Neuron (in vitro differentiated cells): Measurements from ENCODE around the gene DDX31.

Experiments used
- H2AFZ ChIP-seq: one replicate; pipeline ENCODE4 v1.6.1; 2013; ENCODE audit warnings: low read depth, mild to moderate bottlenecking, inconsistent platforms, low read length, moderate library complexity
- H3K27me3 ChIP-seq: one replicate; pipeline ENCODE4 v1.6.1; 2013; ENCODE audit warnings: low read length; ENCODE audit not compliant: insufficient read depth
- H3K36me3 ChIP-seq: one replicate; pipeline ENCODE4 v1.6.1; 2013; ENCODE audit warnings: low read length; ENCODE audit not compliant: insufficient read depth
- H3K4me1 ChIP-seq: one replicate; pipeline ENCODE4 v1.6.1; 2013; ENCODE audit warnings: low read length; ENCODE audit not compliant: insufficient read depth
- H3K4me3 ChIP-seq: 2 replicates; pipeline ENCODE4 v1.5.1; 2013; ENCODE audit warnings: mild to moderate bottlenecking, low read length, moderate library complexity
- H3K9me3 ChIP-seq: one replicate; pipeline ENCODE4 v1.6.1; 2013; ENCODE audit warnings: low read length

The DDX31 gene

DNA sequence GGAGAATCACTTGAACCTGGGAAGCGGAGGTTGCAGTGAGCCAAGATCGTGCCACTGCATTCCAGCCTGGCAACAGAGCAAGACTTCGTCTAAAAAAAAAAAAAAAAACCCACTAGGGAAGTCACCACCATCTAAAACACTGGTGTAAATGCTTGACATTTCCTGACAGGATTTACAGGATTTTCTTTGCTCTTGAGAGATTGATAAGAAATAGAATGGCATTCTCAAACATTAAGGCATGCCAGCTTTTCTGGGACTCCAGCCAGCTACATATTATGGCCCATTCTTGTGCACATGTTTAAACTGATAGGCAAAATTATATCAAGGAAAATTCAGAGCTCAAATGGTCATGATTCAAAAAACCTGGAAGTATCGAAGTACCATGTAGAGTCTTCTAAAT, 29.2 kb upstream of the DDX31 start:
- no peak overlapping the region for H2AFZ ChIP-seq
- H3K27me3 ChIP-seq: no peaks in the 10 kb centered on the region
- H3K4me1 ChIP-seq: no peaks in the 10 kb centered on the region
- H3K9me3 ChIP-seq: peaks cover 2% of the 10 kb centered on the region
- no peaks in the 10 kb centered on the region for H3K36me3 ChIP-seq
- H3K4me3 ChIP-seq: no peak overlapping the region

DNA sequence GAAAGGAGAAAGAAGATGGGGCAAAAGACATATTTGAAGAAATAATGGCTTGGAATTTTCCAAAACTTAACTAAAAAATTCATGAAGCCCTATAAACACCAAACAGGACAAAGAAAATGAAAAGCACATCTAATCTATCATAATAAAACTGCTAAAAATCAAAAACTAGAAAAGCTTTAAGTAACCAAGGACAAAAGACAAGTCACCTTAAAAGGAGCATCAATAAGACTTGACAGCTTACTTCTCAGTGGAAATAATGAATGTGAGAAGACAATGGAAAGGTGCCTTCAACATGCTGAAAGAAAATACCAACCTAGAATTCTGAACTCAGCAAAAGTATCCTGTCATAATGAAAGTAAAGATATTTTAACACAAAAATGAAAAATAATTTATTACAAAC, 27.4 kb upstream of the DDX31 start:
- no peaks in the 10 kb centered on the region for H3K27me3 ChIP-seq
- H3K36me3 ChIP-seq: no peaks in the 10 kb centered on the region
- H2AFZ ChIP-seq: no peak overlapping the region
- no peaks in the 10 kb centered on the region for H3K9me3 ChIP-seq
- no peak overlapping the region for H3K4me3 ChIP-seq
- H3K4me1 ChIP-seq: no peaks in the 10 kb centered on the region

DNA sequence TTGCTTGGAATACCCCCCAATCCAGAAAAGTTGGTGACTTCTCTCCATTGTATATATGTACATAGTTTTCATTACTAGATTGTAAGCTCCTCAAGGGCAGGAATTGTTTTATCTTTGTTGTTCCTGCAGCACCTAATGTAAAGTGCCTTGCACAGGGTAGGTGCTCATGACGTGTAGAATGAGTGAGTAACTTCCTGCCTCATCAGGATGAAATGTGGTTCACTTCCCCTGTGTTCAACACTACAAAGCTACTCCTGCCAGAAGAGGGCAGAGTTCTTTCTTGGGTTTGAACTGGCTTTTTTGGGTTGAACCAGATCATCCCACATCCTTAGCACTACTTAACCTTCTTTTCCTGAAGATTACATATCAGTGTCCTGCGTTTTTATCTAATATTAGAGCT, 24.4 kb upstream of the DDX31 start:
- Histone ChIP-seq H3K9me3 (peaks cover 5% of the 10 kb centered on the region), H3K4me1 (no peaks in the 10 kb centered on the region), H2AFZ (no peak overlapping the region), H3K4me3 (no peak overlapping the region), H3K36me3 (peaks cover 28% of the 10 kb centered on the region), H3K27me3 (no peaks in the 10 kb centered on the region)

DNA sequence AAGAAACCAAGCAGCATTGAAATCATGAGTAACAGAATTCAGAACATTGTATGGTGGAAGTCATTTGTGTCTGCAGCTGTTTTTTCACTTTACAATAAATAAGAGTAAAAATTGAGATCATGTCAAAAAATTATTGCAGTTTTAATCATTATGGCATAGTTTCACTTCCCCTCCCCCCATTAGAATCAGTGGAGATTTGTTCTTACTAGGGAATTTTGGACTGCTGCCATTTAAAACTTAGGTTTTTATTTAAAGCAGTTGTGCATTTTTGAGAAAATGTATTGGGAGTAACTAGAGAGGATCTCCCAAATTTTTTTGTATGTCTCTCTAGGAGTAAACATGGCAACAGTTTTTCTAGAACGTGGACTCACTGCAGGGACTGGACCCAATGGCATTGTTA, 20.9 kb upstream of the DDX31 start:
- H3K27me3 ChIP-seq: no peaks in the 10 kb centered on the region
- no peaks in the 10 kb centered on the region for H3K4me1 ChIP-seq
- H3K4me3 ChIP-seq: no peak overlapping the region
- peaks cover 9% of the 10 kb centered on the region for H3K9me3 ChIP-seq
- H2AFZ ChIP-seq: no peak overlapping the region
- peaks cover 60% of the 10 kb centered on the region for H3K36me3 ChIP-seq

DNA sequence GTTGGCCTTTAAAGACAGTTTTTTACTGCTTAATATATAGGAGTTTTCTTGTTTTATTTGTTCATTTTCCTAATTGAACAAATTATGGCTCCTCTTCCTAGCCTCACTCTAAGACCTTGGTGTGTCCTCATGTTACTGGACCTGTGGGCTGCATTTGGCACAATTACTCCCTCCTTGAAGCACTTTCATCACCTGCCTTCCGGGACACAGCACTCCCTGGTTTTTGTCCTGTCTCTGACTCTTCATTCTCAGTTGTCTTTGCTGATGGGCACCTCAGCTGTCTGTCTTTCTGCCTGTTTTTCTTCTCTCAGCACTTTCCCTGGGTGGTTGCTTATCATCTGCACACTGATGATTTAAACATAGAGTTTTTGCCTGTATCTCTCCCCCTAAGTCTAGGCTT, 14.1 kb upstream of the DDX31 start:
- H3K4me3 ChIP-seq: no peak overlapping the region
- H3K9me3 ChIP-seq: peaks cover 7% of the 10 kb centered on the region
- no peak overlapping the region for H2AFZ ChIP-seq
- no peaks in the 10 kb centered on the region for H3K4me1 ChIP-seq
- H3K36me3 ChIP-seq: peaks cover 94% of the 10 kb centered on the region
- no peaks in the 10 kb centered on the region for H3K27me3 ChIP-seq

DNA sequence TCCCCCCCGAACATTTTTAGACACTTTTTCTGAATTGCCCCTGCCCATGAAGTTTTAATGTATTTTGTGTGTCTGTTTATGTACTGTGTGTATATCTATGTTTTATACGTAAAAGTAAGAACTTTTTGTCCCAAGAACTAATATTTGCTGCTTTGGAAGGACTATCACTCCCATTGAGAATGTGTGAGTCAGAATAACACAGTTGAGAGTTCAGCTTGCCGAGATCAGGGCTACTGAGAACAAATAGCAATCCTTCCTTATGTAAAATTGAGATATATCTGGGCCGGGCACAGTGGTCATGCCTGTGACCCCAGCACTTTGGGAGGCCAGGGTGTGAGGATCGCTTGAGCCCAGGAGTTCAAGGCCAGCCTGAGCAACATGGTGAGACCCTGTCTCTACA, 11.8 kb upstream of the DDX31 start:
- no peak overlapping the region for H3K4me3 ChIP-seq
- H3K27me3 ChIP-seq: no peaks in the 10 kb centered on the region
- H3K36me3 ChIP-seq: peaks cover 88% of the 10 kb centered on the region
- no peaks in the 10 kb centered on the region for H3K4me1 ChIP-seq
- H3K9me3 ChIP-seq: peaks cover 3% of the 10 kb centered on the region
- no peak overlapping the region for H2AFZ ChIP-seq

DNA sequence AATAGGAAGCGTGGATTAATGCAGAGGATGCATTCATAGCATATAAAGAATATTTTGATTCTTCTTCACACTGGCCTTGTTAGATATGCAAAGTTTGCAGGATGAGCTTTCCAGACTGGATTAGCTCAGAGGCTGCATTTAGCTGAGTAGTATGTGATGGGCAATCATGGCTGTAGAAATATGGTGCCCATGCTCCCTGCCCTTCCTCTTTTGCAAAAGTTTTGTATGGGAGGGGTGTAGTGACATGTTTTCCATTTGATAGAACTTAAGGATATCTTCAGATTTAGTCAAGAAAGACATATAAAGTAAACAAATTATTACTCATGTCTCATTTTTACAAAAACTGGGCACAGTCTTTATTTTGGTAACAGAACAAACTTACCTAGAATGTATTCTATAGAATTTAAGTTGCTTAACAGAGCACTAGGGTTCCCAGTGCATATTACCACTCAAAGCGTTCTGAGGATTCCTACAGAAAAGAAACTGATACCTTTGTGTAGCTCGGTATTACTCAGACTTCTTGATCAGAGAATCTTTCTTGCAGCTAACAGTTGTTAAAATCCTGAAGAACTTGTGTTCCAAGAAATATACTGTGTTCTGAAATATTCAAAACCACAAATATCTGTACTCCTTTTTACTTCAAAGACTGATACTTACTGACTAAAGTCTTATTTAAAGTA, 10.3 kb upstream of the DDX31 start:
- peaks cover 74% of the 10 kb centered on the region for H3K36me3 ChIP-seq
- H3K4me3 ChIP-seq: no peak overlapping the region
- H2AFZ ChIP-seq: no peak overlapping the region
- peaks cover 3% of the 10 kb centered on the region for H3K9me3 ChIP-seq
- H3K27me3 ChIP-seq: no peaks in the 10 kb centered on the region
- H3K4me1 ChIP-seq: no peaks in the 10 kb centered on the region

DNA sequence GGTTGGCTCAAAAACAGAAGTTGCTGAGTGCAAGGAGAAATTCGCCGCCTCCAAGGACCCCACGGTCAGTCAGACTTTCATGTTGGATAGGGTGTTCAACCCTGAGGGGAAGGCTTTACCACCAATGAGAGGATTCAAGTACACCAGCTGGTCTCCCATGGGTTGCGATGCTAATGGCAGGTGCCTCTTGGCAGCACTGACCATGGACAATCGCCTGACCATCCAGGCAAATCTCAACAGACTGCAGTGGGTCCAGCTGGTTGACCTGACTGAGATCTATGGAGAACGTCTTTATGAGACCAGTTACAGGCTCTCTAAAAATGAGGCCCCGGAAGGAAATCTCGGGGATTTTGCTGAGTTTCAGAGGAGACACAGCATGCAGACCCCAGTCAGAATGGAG, 8.2 kb upstream of the DDX31 start:
- H3K4me1 ChIP-seq: peaks cover 4% of the 10 kb centered on the region
- peaks cover 53% of the 10 kb centered on the region for H3K36me3 ChIP-seq

DNA sequence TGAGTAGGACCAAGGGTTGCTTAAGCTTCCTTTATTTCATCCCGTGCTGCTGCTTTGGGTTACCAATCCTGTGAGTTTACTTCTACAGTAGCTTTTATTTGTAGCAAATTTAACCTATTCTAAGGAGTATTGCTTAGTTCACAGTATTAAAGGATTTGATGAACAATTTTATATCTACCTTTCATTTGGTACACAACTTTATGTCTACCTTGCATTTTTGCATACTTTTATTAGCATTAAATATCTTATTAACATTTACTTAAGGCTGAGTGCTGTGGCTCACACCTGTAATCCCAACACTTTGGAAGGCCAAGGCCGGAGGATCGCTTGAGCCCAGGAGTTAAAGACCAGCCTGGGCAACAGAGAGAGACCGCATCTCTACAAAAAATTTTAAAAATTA, 4.7 kb upstream of the DDX31 start:
- Histone ChIP-seq H3K9me3 (peaks cover 3% of the 10 kb centered on the region), H3K4me1 (peaks cover 13% of the 10 kb centered on the region), H3K4me3 (no peak overlapping the region), H2AFZ (no peak overlapping the region), H3K27me3 (no peaks in the 10 kb centered on the region), H3K36me3 (peaks cover 26% of the 10 kb centered on the region)

More for the DNA sequence above, 8.2 kb upstream of the DDX31 start:
- H3K27me3 ChIP-seq: no peaks in the 10 kb centered on the region
- no peak overlapping the region for H2AFZ ChIP-seq
- H3K4me3 ChIP-seq: no peak overlapping the region
- peaks cover 3% of the 10 kb centered on the region for H3K9me3 ChIP-seq

DNA sequence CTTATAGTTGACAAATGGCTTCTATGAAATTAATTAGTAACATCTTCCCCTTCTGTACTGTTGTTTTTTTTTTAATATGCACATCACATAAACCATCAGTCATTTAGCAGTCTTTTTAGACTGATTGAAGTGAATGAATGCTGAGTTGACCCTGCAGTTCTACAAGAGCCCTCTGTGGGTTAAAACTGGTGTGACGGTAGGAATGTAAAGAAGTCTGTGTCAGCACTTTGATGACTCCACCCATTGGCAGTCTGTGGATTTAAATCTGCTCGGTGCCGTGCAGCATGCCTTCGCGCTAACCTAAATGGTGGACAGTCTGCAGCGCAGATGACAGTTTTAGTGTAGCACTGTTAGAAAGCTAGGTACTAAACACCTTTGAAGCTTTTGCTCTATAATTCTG, 3.6 kb upstream of the DDX31 start:
- Histone ChIP-seq H3K4me1 (peaks cover 17% of the 10 kb centered on the region), H3K4me3 (no peak overlapping the region), H3K36me3 (peaks cover 15% of the 10 kb centered on the region), H2AFZ (no peak overlapping the region), H3K27me3 (no peaks in the 10 kb centered on the region), H3K9me3 (no peaks in the 10 kb centered on the region)

DNA sequence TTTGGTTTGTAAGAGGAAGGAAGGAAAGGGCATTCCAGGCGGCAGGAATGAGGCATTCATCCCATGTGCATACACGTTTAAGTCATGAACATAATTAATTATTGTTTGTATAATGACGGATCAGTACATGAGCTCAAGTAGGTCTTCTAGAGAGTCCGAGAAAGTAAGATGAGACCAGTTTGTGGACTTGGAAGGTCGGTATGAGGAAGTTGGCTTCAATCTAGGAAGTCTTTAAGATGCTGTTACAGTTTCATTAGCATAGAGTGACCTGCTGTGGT, 2.6 kb upstream of the DDX31 start:
- Histone ChIP-seq H2AFZ (no peak overlapping the region), H3K9me3 (no peaks in the 10 kb centered on the region), H3K36me3 (peaks cover 7% of the 10 kb centered on the region), H3K4me1 (peaks cover 17% of the 10 kb centered on the region), H3K4me3 (peak overlapping the region; percentile 97), H3K27me3 (no peaks in the 10 kb centered on the region)

DNA sequence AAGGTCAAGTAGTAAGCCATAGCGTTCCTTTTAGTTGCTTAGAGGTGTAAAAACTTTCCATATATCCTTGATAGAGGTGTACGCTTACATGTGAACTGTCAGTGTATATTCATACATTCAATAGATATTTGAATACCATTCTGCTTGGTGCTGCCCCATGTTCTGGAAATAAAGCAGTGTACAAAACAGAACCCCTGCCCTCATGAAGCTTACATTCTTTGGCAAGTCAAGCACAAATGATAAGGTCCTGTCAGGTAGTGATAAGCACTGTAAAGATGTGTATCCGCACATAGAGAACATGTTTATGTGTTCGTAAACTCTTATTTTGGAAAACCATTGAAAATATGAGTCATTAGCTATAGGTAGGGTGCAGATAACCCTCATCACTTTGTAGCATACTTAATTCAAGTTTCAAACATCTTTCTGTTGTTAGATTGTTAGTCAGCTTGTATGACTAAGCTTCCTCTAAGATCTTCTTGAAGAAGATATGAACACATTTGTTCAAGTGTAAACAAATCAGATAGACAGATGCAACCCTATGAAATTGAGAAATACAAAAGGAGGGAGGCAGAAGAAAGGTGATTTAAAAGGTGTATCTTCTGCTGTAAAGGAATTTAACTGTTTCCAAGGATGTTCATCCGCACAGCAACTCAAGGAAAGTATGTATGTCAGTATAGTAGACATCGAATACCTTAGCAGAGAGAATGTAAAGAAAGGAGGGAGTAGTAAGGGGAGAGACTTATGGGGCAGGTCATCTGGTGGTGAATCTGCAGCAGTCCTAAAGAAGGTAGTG, 2.0 kb upstream of the DDX31 start:
- no peaks in the 10 kb centered on the region for H3K9me3 ChIP-seq
- no peaks in the 10 kb centered on the region for H3K27me3 ChIP-seq
- peak overlapping the region; percentile 97 for H3K4me3 ChIP-seq
- peaks cover 17% of the 10 kb centered on the region for H3K4me1 ChIP-seq
- H3K36me3 ChIP-seq: peaks cover 4% of the 10 kb centered on the region
- no peak overlapping the region for H2AFZ ChIP-seq

DNA sequence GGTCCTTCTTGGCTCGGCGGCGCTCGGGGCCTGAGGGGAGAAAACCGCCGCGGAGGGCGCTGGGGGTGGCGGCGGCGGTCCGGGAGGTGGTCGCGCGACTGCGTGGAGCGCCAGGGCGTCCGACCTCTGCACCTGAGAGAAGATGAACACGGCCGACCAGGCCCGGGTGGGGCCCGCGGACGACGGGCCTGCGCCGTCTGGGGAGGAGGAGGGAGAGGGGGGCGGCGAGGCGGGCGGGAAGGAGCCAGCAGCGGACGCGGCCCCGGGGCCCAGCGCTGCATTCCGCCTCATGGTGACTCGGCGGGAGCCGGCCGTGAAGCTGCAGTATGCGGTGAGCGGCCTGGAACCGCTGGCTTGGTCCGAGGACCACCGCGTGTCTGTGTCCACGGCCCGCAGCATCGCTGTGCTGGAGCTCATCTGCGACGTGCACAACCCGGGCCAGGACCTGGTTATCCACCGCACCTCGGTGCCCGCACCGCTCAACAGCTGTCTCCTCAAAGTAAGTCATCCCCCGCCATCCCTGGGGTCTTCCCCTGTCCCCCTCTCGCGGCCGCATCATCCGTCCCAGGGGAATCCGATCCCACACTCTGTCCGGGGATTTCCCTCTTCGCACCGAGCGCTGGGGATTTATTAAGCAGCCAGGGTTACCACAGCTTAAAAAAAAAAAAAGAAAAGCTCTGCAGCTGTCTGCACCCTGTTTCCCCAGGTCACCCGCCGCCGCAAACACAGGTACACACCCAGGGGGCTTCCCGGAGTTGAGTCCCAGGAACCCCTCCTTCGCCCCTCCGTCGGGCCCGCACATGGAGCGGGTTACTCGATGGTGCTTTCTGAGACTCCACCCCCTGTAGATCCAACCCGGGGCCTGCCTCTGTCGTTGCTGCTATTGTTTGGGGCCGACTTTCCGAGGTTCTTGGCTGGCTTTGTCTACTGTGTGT, 941 bp upstream of the DDX31 start, which contains the start of gene GTF3C4:
TSS of gene GTF3C4 (plus strand) at position 8 of the 935 bp plus-strand sequence. CDS start at position 143, 135 bp downstream.
- H3K9me3 ChIP-seq: no peaks in the 10 kb centered on the region
- H3K27me3 ChIP-seq: no peaks in the 10 kb centered on the region
- H3K4me1 ChIP-seq: peaks cover 17% of the 10 kb centered on the region
- H3K36me3 ChIP-seq: peaks cover 4% of the 10 kb centered on the region
- peak within 1 kb of the TSS; percentile 49 for H2AFZ ChIP-seq
- peak within 1 kb of the TSS; percentile 97 for H3K4me3 ChIP-seq
